ENCODE results near the gene SEC23IP.

GRCh38 chr10:119945805-119946204 is 53.3 kb downstream of the SEC23IP start:
- TF ChIP-seq, protein P1, sequence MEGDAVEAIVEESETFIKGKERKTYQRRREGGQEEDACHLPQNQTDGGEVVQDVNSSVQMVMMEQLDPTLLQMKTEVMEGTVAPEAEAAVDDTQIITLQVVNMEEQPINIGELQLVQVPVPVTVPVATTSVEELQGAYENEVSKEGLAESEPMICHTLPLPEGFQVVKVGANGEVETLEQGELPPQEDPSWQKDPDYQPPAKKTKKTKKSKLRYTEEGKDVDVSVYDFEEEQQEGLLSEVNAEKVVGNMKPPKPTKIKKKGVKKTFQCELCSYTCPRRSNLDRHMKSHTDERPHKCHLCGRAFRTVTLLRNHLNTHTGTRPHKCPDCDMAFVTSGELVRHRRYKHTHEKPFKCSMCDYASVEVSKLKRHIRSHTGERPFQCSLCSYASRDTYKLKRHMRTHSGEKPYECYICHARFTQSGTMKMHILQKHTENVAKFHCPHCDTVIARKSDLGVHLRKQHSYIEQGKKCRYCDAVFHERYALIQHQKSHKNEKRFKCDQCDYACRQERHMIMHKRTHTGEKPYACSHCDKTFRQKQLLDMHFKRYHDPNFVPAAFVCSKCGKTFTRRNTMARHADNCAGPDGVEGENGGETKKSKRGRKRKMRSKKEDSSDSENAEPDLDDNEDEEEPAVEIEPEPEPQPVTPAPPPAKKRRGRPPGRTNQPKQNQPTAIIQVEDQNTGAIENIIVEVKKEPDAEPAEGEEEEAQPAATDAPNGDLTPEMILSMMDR (IDR thresholded peaks at IDR 0.05) = no peak
- TF ChIP-seq POLR2AphosphoS5 (IDR thresholded peaks at IDR 0.05) (no peak), POLR2A (IDR thresholded peaks at IDR 0.05) (no peak), EP300 (IDR thresholded peaks at IDR 0.05) (no peak)
